NOMO-1 treated with dmso at 0.1 percent for 144 hours (cell line): ENCODE results near the gene POGZ.

Experiments used
- DNase-seq: peaks from one replicate; lab custom pipeline; 2025; ENCODE audit not compliant: unreplicated experiment; lab: John Stamatoyannopoulos, UW

POGZ gene

GRCh38 chr1:151372058-151372934, 87.0 kb downstream of the POGZ start, which contains the start of gene SELENBP1:
SELENBP1 (minus strand) TSS chr1:151372705; CDS start chr1:151372641, 64 bp downstream.
- no peak for DNase-seq

GRCh38 chr1:151371370-151372057, 87.8 kb downstream of the POGZ start:
- DNase-seq = no peak

- no peak for DNase-seq
Measured at GRCh38 chr1:151370211-151370911, 88.9 kb downstream of the POGZ start.

GRCh38 chr1:151369621-151370048, 89.7 kb downstream of the POGZ start:
- DNase-seq = no peak

DNA sequence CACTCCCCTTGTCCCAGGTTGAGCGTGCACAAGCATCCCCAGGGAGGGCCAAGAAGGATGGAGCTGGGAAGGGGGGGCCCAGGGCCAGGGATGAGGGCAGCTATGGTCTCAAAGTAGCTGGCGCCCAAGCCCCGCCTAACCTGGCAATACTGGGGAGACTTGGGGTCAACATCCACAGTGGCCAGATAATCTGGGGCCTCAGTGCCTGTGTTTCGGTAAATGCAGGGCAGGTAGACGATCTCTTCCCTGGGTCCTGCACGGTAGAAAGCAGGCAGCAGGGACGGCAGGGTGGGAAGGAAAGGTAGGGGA, 90.0 kb downstream of the POGZ start:
- DNase-seq = no peak

GRCh38 chr1:151368393-151369301, 90.6 kb downstream of the POGZ start:
- DNase-seq = no peak

DNA sequence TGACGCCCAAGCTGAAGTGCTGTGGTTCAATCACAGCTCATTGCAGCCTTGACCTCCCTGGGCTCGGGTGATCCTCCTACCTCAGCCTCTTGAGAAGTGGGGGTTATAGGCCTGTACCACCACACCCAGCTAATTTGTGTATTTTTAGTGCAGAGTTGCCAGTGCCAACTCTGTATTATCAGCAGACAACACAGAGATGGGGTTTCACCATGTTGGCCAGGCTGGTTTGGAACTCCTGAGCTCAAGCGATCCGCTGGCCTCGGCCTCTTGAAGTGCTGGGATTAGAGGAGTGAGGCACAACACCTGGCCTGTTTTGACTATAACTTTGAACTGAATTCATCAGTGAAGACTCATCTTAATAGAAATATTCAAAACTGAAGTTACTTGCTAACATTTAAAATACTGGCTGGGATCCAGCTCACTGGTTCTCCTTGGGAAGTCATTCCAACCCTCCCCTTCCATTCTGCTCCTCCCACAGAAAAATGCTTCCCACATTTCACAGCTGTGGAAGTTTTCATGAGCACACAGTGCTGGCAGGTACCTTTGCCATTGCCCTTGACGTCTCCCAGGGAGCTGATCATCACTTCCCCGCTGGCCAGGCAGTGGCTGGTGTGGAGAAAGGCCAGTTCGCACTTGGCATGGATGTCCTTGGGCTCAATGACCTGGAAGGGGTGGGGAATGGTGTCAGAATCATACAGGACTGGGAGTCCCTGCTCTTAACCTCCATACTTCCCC, 91.5 kb downstream of the POGZ start:
- DNase-seq = no peak

DNA sequence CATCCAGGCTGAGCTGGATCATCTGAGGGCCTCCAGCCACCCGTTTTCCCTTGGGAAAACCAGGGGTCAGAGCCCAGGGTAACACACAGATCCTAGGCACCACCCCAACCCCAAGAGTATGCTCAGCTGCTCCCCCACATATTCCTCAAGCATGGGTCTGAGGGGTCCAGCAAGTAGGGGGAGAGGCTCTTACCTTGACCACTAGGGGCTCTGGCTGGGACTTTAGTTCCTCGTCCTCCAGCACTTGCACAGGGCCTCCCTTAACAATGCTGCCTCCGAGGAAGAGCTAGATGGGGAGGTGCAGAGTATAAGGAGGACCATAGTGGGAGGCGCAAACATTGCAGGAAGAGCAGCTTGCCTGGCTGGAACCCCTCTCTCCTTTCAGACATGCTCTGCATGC, 94.3 kb downstream of the POGZ start:
- DNase-seq = no peak

GRCh38 chr1:151362308-151363155, 96.8 kb downstream of the POGZ start:
- DNase-seq = no peak

DNA sequence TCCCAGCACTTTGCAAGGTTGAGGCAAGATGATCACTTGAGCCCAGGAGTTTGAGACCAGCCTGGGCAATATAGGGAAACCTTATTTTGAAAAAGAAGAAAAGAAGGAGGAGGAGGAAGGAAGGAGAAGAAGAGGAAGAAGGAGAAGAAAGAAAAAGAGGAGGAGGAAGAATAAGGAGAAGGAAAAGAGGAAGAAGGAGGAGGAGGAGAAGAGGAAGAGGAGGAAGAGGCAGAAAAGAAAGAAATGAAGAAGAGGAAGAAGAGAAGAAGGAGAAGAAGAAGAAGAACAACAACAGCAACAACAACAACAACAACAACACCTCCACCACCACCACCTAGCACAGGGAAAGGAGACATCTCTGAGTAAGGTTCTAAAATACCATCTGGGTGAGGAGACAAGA, 97.4 kb downstream of the POGZ start:
- no peak for DNase-seq

DNA sequence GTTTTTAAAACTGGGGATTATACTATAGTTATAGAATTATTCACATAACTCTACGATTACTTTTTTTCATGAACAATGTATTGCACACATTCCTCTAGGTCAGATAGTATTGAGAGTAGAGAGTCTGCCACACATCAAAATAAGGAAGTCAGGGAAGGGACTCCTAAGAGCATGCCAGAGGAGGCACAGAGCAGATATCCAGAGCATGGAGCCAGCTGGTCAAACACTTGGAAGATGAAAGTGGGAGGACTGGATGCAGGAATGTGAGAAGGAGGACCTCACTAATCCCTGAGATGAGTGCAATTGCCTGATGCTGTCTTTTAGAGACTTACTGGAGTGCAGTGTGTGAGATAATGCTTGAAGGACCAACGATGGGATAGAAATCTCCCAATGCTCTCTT, 102.6 kb downstream of the POGZ start:
- DNase-seq = no peak
